CD4-positive, alpha-beta T cell treated with Interleukin-6 at 100 ng/mL for 8 hours (primary cell): ENCODE measurements around the gene SVEP1.
"Not testable (repeated sequence)": the region's sequence is repeated elsewhere in the genome, so short reads cannot be mapped to it uniquely, and the experiment has no call there.

Experiments used
- DNase-seq: peaks from one replicate; pipeline ENCODE4 v3.0.0-alpha.2; 2020; ENCODE audit warnings: mixed read lengths, low spot score

The SVEP1 gene

GRCh38 chr9:110579034-110579861 lies at the start of gene SVEP1:
Gene SVEP1 (minus strand): TSS chr9:110579741. CDS start chr9:110579543, 198 bp downstream.
- DNase-seq, result no peak

- DNase-seq, result no peak
Observed at GRCh38 chr9:110626101-110626829, 46.7 kb upstream of the SVEP1 start.

GRCh38 chr9:110623462-110624025 lies 44.0 kb upstream of the SVEP1 start:
- DNase-seq, result no peak

GRCh38 chr9:110622368-110622767 lies 42.8 kb upstream of the SVEP1 start:
- no peak for DNase-seq

GRCh38 chr9:110620726-110621125 lies 41.2 kb upstream of the SVEP1 start:
- no peak for DNase-seq

- DNase-seq, result no peak
Observed at GRCh38 chr9:110619831-110620230, 40.3 kb upstream of the SVEP1 start.

- no peak for DNase-seq
Observed at GRCh38 chr9:110615498-110615897, 36.0 kb upstream of the SVEP1 start.

GRCh38 chr9:110614576-110614975 lies 35.0 kb upstream of the SVEP1 start:
- DNase-seq, result not testable (repeated sequence)

GRCh38 chr9:110606179-110606790 lies 26.7 kb upstream of the SVEP1 start:
- no peak for DNase-seq

- no peak for DNase-seq
Observed at GRCh38 chr9:110605565-110605964, 26.0 kb upstream of the SVEP1 start.

GRCh38 chr9:110604171-110604601 lies 24.6 kb upstream of the SVEP1 start:
- no peak for DNase-seq

GRCh38 chr9:110602281-110602680 lies 22.7 kb upstream of the SVEP1 start:
- no peak for DNase-seq

- DNase-seq, result no peak
Observed at GRCh38 chr9:110601098-110601497, 21.6 kb upstream of the SVEP1 start.

GRCh38 chr9:110599468-110599867 lies 19.9 kb upstream of the SVEP1 start:
- DNase-seq, result no peak

- DNase-seq, result no peak
Observed at GRCh38 chr9:110592044-110592830, 12.7 kb upstream of the SVEP1 start.

GRCh38 chr9:110591526-110591925 lies 12.0 kb upstream of the SVEP1 start:
- no peak for DNase-seq

- DNase-seq, result no peak
Observed at GRCh38 chr9:110590816-110591215, 11.3 kb upstream of the SVEP1 start.

GRCh38 chr9:110588296-110588695 lies 8.8 kb upstream of the SVEP1 start:
- no peak for DNase-seq

- DNase-seq, result no peak
Observed at GRCh38 chr9:110583237-110583636, 3.7 kb upstream of the SVEP1 start.

GRCh38 chr9:110582156-110582555 lies 2.6 kb upstream of the SVEP1 start:
- DNase-seq, result no peak

- no peak for DNase-seq
Observed at GRCh38 chr9:110580850-110581249, 1.3 kb upstream of the SVEP1 start.

GRCh38 chr9:110579862-110580219 lies 300 bp upstream of the SVEP1 start:
- no peak for DNase-seq
